Nucleus accumbens (tissue), 56 donors: ENCODE data around the gene BMPER.

Experiments used
- DNase-seq, 56 donors: peaks; one replicate each; lab custom pipeline; 2025; lab: John Stamatoyannopoulos, UW

Gene BMPER

DNA sequence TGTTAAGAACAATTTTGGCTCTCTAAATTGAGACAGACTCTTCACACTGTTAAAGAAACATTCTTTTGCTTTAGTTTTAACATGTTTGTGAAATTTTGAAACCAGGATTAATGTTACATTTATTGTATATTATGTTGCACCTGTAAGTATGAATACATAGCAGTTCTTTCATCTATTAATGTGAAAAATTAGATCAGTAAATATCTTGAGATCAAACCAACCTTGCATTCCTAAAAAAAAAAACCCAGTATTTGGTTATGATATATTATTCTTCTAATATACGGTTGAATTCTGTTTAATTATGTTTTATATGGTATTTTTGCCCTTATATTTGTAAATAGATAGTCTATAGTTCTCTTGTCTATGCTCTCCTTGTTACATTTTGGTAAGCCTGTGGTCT, 219.4 kb downstream of the BMPER start:
- DNase-seq, result no peak

DNA sequence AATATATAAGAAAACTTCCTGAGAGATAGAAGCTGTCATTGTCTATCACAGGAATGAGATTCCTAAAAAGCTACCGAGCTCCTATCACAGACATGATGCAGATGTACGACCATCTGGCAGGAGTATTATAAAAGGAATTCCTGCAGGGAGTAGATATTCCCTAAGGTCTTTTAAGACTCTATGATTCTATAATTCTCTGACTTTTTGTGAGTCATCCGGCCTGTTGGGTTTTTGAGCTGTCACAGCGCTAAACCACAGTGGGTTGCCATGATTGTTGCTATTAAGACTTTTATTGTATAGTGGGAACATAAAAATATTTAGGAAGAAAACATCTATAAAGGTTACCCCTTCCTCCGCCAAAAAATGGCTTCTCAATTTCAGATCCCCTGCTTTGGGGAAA, 223.4 kb downstream of the BMPER start:
- DNase-seq, result no peak

DNA sequence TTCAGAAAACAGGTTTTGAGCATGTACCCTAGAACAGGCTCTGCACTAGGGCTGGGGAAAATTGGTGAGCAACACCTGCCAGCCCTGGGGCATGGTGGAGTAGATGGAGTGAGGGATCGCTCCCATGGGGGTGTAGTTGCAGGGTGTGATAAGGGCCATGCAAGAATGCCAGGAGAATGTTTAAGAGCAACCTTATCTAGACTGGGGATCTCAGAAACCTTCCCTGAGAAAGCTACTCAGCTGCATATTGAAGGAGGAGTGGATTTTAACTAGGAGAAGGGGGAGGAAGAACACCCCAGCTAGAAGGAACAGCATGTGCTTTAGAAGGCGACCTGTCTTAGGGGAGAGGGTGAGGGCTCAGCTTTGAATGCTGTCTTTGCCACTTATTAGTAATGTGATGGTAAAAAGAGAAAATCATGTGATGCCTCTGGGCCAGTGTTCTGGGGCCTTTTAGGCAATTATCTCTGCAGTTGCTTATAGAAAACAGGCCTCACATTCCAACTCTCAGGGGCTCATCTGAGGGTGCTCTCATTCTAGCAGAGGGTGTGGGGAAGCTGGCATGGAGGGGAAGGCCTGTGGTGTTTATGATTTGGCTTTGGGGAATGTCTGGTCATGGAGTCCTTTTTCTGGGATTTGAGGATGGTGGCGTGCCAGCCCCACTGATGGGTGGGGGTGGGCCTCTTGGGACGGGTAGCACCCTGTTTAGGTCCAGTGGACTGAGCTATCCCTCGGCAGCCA, 225.4 kb downstream of the BMPER start:
- DNase-seq, result no peak

DNA sequence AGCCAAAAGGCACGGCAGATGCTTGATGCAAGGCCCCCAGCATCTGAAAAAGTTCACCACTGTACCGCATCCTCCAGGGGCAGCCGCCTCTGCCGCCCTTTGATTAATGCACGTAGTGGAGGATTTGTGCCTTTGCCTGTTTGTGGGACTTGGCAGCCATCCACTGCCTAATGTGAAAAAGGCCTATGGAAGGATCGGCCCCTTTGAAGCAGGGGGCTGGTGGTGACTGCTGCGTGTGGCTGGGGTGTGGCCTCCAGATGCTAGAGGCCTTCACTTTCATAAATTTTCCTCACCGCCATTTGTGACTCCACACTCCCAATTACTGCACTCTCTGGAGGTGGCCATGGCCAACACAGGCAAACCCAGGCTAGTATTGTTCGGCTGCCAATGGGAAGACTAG, 226.0 kb downstream of the BMPER start:
- DNase-seq, result no peak

DNA sequence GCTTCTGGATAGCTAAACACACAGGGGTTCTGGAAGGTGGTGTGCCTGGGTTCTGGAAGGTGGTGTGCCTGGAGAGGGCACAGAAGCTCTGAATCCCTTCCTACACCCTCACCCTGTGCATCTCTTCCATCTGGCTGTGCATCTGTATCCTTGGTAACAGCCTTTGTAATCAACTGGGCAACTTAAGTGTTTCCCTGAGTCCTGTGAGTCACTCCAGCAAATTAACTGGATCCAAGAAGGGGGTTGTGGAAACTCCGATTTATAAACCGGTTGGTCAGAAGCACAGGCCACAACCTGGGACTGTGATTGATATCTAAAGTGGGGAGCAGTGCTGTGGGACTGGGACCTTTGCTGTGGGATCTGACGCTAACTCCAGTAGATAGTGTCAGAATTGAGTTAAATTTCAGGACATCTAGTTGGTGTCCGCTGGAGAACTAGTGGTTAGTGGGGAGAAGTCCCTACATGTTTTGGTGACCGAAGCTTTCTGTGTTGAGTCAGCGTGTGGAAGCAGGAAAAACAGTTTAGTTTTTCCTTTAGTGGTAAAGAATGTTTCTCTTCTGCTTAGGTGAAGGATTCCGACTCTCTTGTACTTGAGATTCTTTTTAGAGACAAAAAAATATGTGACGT, 228.1 kb downstream of the BMPER start:
- DNase-seq, result no peak

- DNase-seq, result peak in 33 of 56 donors; percentile 1 to 79 (median 21)
Observed at GRCh38 chr7:34133983-34134782, 228.8 kb downstream of the BMPER start.

GRCh38 chr7:34135924-34136323, 230.6 kb downstream of the BMPER start:
- DNase-seq, result no peak

- no peak for DNase-seq
Observed at GRCh38 chr7:34136698-34137097, 231.4 kb downstream of the BMPER start.

DNA sequence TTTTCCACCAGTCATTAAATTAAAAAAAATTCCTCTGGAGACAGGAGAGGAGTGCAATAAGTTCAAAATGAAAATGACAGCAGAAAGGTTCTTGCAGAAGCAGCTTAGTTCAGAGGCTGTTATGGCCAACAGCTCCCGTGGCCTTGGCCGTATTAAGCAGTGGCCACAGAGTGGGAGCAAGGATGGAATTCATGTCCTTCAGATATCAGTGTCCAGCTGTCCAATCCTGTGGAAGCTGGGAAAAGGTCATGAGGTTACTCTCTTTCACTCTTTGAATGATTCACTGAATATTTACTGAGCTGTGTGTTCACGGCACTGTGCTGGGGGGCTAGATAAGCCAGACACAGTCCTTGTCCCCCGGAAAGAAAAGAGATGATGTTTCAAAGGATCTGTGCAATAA, 231.8 kb downstream of the BMPER start:
- no peak for DNase-seq

GRCh38 chr7:34138483-34138882, 233.1 kb downstream of the BMPER start:
- no peak for DNase-seq

DNA sequence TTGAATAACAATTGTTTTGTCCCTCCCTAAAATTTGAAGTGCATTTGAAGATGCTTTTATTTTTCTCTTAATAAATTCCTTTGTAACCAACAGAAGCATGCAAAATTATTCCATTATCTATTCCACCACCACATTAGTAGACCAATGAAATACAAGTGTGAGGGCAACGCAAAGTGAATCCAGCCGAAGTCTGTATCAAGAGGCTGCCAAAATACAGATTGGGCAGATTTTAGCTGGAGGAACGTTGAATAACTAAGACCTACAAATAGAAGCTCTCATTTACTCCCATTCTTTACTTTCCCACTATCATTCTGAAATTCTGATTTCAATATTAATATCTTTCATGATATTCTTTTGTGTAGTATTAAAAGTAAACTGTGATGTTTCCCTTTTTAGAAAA, 233.7 kb downstream of the BMPER start:
- no peak for DNase-seq

- DNase-seq, result no peak
Observed at GRCh38 chr7:34140066-34140465, 234.7 kb downstream of the BMPER start.

DNA sequence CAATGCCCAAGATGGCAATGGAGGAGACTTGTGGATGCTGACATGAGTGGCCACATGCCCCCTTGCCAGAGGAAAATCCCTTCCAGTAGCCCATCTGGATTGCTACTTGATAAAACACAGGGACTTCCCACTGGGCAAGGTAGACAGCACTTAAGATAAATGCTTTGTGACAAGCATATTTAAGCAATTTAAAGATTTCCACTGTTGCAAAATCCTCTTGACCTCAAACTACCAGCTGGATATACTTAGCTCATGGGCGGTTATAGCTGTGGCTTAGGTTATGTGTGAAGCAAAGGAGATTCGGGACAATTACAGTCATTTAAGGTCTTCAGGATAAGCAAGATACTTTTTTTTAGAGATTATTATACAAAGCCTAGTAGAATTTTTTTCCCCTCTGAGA, 238.1 kb downstream of the BMPER start:
- DNase-seq, result no peak

- DNase-seq, result no peak
Observed at GRCh38 chr7:34145603-34146002, 240.3 kb downstream of the BMPER start.

DNA sequence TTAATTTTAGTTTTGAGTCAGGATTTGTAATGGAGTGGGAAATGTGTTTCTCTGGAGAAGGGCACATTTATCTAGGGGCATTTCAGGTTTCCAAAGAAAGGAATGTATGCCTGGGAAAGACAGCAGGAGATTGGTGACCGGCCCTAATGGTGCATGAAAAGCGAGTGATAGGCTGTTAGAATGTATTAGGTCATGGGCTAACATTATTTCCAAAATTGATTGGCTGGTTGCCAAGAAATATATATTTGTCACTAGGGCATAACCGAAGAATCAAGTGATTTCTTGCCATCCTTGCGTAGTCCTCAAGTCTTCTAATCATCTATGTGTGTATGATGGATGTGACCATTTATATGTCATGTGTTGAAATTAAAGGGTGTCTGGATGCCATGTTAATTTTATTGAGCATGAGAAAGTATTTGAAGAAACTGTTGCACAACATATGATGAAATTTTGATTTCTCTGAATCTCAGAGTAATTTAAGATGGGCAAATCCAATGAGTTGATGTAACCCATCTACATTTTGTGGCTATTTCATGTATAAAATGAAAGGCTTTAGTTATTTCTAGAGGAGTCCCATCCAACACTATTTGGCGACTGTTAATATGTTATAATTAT, 248.4 kb downstream of the BMPER start:
- DNase-seq, result no peak

GRCh38 chr7:34155220-34155908, 250.0 kb downstream of the BMPER start:
- no peak for DNase-seq

DNA sequence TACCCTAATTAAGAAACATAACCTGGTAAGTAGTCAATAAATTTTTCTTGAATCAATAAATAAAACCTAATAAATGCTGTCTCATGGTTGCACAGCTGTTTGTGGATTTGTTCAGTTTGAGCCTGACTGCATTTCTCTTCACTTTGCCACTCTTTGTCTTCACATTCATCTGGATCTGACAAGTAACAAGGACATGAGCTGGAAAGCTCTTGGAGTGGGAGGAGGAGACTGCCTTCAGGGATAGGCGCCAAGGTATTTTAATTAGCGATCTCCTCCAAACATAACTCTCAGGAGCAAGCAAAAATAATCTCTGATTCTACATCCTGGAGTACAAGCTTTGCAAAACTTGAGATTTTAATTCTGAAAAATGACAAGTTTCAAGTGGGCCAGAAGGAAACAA, 251.0 kb downstream of the BMPER start:
- DNase-seq, result peak in 7 of 56 donors; percentile 2 to 18 (median 9)

- no peak for DNase-seq
Observed at GRCh38 chr7:34157137-34157536, 251.8 kb downstream of the BMPER start.

DNA sequence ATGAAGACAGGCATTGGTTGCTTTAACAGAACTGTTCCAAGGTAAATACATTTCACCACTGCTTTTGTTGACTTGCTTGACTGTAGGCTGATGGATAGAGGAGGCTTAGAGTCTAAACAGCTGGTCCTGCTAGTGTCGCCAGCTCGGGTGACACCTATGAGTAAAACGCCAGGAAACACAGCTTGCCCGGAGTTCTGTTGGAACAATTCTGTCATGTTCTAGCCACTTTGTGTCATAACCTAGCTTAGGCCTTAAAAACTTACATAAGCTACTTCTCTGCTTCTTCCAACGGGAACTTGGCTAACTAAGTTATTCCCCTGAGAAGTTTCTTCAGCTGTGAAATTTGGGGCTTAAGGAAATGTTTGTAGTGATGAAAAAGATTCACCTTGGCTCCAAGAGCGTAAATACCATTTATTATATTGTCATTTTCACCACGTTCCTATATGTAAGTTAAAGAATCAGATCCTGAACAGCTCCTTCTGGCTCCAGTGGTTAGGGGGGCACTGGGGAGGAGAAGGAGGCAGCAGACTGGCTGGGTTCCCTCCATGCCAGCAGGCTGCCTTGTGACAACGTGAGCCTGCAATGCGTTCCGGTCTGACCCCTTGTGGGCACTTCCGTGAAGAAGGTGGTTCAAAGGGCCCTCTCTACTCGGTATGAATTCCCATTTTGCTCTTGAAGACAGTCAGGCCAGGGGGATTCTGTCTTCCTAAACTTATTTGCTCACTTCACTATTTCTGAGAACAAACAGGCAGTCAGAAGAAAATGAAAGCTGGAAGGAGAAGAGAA, 253.2 kb downstream of the BMPER start:
- no peak for DNase-seq

DNA sequence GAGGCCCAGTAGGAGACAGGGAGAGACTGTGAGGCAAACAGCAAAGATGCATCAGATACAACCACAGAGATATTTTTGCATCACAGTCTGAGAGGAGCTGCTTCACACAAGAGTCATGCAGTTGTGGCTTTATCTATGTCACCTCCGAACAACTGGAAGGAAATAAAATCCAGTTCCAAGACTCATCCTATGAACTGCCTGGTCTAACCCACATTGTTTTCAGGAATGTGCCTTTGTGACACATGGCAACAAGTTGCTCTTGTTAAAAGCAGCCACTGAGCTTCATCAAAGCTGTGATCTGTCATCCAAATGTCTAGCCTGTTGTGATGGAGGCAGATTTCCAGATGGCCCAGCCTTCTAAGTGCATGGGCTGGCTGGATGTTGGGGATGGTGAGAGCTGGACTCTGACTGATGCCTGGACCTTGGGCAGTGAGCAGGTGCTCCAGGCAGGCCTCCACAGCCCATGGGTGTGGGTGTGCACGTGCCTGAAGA, 255.0 kb downstream of the BMPER start:
- DNase-seq, result no peak
